Liver (tissue), 3 donors: ENCODE data around the gene NUAK1.
A peak's percentile ranks its signal among the peaks of the same experiment; 100 is the strongest.

Source experiments
- CTCF ChIP-seq: fragments of 150-350 bp; IDR thresholded peaks from 2 replicates; pipeline ENCODE4 v1.5.1; 2017; ENCODE audit warnings: improper control_type of control experiment, low read depth, low read length; ENCODE audit not compliant: missing input control
- GABPA ChIP-seq, 2 donors: IDR thresholded peaks in 1 of 2; conservative IDR thresholded peaks in 1 of 2; 2 replicates each; pipeline ENCODE4 v1.6.1; 2016; ENCODE audit warnings: antibody characterized with exemption in 2 of 2, mild to moderate bottlenecking in 1 of 2, moderate library complexity in 1 of 2
- RAD21 ChIP-seq, 2 donors: IDR thresholded peaks; 2 replicates each; pipeline ENCODE4 v1.6.1; 2016; ENCODE audit warnings: antibody characterized with exemption in 2 of 2, mild to moderate bottlenecking in 2 of 2
- SP1 ChIP-seq: IDR thresholded peaks from 2 replicates; pipeline ENCODE4 v1.6.1; 2018; ENCODE audit warnings: antibody characterized with exemption, mild to moderate bottlenecking
- donor health status: healthy.
- donor health status: healthy.

- TF ChIP-seq SP1, result peak; percentile 12
- TF ChIP-seq RAD21 (IDR thresholded peaks at IDR 0.05), result peak in 1 of 2 donors; percentile 18
- TF ChIP-seq CTCF, result no peak
- TF ChIP-seq GABPA (IDR thresholded peaks at IDR 0.05 in 1 of 2, conservative IDR thresholded peaks at IDR 0.05 in 1 of 2), result no peak
These were observed 7.1 kb downstream of the NUAK1 start for GRCh38 chr12:106131676-106132075.
